SK-N-SH treated with all-trans-retinoic acid at 6 μM for 48 hours (cell line): ENCODE data around the gene KRT6B.

ENCODE experiments used
- ATAC-seq: fragments of 200-7000 bp; cut with Tn5 transposase; 3 replicates; pipeline ENCODE4 v1.9.1; 2020; ENCODE audit warnings: mild to moderate bottlenecking, moderate library complexity
- ARNTL ChIP-seq: fragments of 450-650 bp; formaldehyde crosslinking; IDR thresholded peaks from 2 replicates; pipeline ENCODE4 v1.5.0; 2020; ENCODE audit warnings: low read depth, mild to moderate bottlenecking, moderate library complexity, borderline replicate concordance
- BACH2 ChIP-seq: fragments of 250-450 bp; sonication (Bioruptor Pico); IDR thresholded peaks from 2 replicates; pipeline ENCODE4 v1.9.0; 2021; ENCODE audit warnings: mild to moderate bottlenecking, borderline replicate concordance
- CREB5 ChIP-seq: fragments of 250-450 bp; sonication (Bioruptor Pico); IDR thresholded peaks from 2 replicates; pipeline ENCODE4 v1.5.1; 2020; ENCODE audit warnings: low read depth, mild to moderate bottlenecking, moderate library complexity
- CSRNP3 ChIP-seq: fragments of 250-450 bp; sonication (Bioruptor Pico); IDR thresholded peaks from 2 replicates; pipeline ENCODE4 v1.5.1; 2021; ENCODE audit warnings: mild to moderate bottlenecking, moderate library complexity
- GLIS3 ChIP-seq: fragments of 250-450 bp; sonication (Bioruptor Pico); IDR thresholded peaks from 2 replicates; pipeline ENCODE4 v1.5.0; 2020; ENCODE audit warnings: mild to moderate bottlenecking, moderate library complexity
- ISL1 ChIP-seq: fragments of 250-450 bp; sonication (Bioruptor Pico); IDR thresholded peaks from 2 replicates; pipeline ENCODE4 v2.1.2; 2022; ENCODE audit warnings: mild to moderate bottlenecking, moderate library complexity
- OSR1 ChIP-seq: fragments of 250-450 bp; sonication (Bioruptor Pico); IDR thresholded peaks from 2 replicates; pipeline ENCODE4 v1.8.0; 2022; ENCODE audit warnings: moderate library complexity, mild to moderate bottlenecking, inconsistent platforms
- POU6F1 ChIP-seq: fragments of 250-450 bp; sonication (Bioruptor Pico); IDR thresholded peaks from 2 replicates; pipeline ENCODE4 v1.8.0; 2021; ENCODE audit warnings: low read depth, mild to moderate bottlenecking, moderate library complexity, borderline replicate concordance
- PPARA ChIP-seq: fragments of 250-450 bp; sonication (Bioruptor Pico); IDR thresholded peaks from 2 replicates; pipeline ENCODE4 v1.5.0; 2020; ENCODE audit warnings: mild to moderate bottlenecking, borderline replicate concordance
- SNAI2 ChIP-seq: fragments of 250-450 bp; sonication (Bioruptor Pico); IDR thresholded peaks from 2 replicates; pipeline ENCODE4 v1.5.0; 2020; ENCODE audit warnings: mild to moderate bottlenecking, moderate library complexity
- TOX ChIP-seq: fragments of 250-450 bp; sonication (Bioruptor Pico); IDR thresholded peaks from 2 replicates; pipeline ENCODE4 v1.8.0; 2021; ENCODE audit warnings: mild to moderate bottlenecking, moderate library complexity, borderline replicate concordance
- TSHZ2 ChIP-seq: fragments of 250-450 bp; sonication (Bioruptor Pico); IDR thresholded peaks from 2 replicates; pipeline ENCODE4 v1.5.0; 2020; ENCODE audit warnings: mild to moderate bottlenecking, moderate library complexity
- ZC3H10 ChIP-seq: fragments of 250-450 bp; sonication (Bioruptor Pico); IDR thresholded peaks from 2 replicates; pipeline ENCODE4 v1.5.1; 2021; ENCODE audit warnings: mild to moderate bottlenecking, moderate library complexity
- ZFP3 ChIP-seq: fragments of 250-450 bp; sonication (Bioruptor Pico); IDR thresholded peaks from 2 replicates; pipeline ENCODE4 v1.5.0; 2020; ENCODE audit warnings: mild to moderate bottlenecking, moderate library complexity
- ZFP30 ChIP-seq: fragments of 450-650 bp; formaldehyde crosslinking; IDR thresholded peaks from 2 replicates; pipeline ENCODE4 v1.5.0; 2022; ENCODE audit warnings: mild to moderate bottlenecking, moderate library complexity
- ZNF565 ChIP-seq: fragments of 450-650 bp; formaldehyde crosslinking; conservative IDR thresholded peaks from 2 replicates; pipeline ENCODE4 v1.5.0; 2020; ENCODE audit warnings: low read depth, mild to moderate bottlenecking, moderate library complexity
- ZNF70 ChIP-seq: fragments of 450-650 bp; formaldehyde crosslinking; IDR thresholded peaks from 2 replicates; pipeline ENCODE4 v1.5.0; 2020; ENCODE audit warnings: mild to moderate bottlenecking, moderate library complexity
- TF ChIP-seq, protein P1 (sequence below): fragments of 250-450 bp; sonication (Bioruptor Pico); IDR thresholded peaks from 2 replicates; pipeline ENCODE4 v1.8.0; 2020; ENCODE audit warnings: mild to moderate bottlenecking, moderate library complexity, borderline replicate concordance

The KRT6B gene

GRCh38 chr12:52442600-52443061, 9.3 kb downstream of the KRT6B start:
- TF ChIP-seq PPARA (CRISPR knock-in tag) (no peak), ISL1 (CRISPR knock-in tag) (no peak), TSHZ2 (CRISPR knock-in tag) (no peak)
- TF ChIP-seq, protein P1, sequence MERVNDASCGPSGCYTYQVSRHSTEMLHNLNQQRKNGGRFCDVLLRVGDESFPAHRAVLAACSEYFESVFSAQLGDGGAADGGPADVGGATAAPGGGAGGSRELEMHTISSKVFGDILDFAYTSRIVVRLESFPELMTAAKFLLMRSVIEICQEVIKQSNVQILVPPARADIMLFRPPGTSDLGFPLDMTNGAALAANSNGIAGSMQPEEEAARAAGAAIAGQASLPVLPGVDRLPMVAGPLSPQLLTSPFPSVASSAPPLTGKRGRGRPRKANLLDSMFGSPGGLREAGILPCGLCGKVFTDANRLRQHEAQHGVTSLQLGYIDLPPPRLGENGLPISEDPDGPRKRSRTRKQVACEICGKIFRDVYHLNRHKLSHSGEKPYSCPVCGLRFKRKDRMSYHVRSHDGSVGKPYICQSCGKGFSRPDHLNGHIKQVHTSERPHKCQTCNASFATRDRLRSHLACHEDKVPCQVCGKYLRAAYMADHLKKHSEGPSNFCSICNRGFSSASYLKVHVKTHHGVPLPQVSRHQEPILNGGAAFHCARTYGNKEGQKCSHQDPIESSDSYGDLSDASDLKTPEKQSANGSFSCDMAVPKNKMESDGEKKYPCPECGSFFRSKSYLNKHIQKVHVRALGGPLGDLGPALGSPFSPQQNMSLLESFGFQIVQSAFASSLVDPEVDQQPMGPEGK, result no peak
- TF ChIP-seq, all 23 proteins: peak for 0
- ATAC-seq, result no peak

DNA sequence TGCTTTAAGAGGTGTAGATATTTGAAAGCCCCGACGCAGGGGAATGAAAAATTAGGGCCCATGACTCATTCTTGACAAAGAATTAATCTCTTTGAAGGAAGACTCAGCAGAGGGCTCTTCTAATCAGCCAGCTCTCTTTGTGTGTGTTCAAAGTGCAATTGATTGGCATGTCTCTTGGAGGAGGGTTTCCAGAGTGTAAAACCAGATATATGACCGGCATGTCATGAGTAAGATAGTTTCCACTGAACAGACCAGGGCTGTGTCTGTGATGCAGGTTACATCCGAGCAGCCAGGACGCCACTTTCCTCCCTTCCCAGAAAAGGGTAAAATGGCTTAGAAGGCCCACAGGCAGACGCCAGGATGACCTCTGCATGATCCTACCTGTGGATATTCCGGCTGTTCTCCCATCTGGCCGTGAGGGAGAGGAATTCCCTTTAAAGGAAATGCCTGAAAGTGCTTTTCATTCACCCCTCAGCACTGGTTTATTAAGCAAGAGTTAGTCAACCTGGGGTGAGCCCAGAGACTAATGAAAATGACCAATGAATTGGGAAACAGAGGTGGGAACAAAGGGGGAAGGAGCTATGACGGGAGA, 10.5 kb downstream of the KRT6B start:
- no peak for ATAC-seq
- TF ChIP-seq ZC3H10 (CRISPR knock-in tag) (no peak), TOX (CRISPR knock-in tag) (no peak), POU6F1 (CRISPR knock-in tag) (no peak), CREB5 (CRISPR knock-in tag) (no peak), SNAI2 (CRISPR knock-in tag) (no peak), GLIS3 (CRISPR knock-in tag) (no peak), BACH2 (no peak), ZNF70 (CRISPR knock-in tag) (no peak), ZFP3 (CRISPR knock-in tag) (no peak), ZNF565 (CRISPR knock-in tag) (no peak), PPARA (CRISPR knock-in tag) (no peak), ARNTL (CRISPR knock-in tag) (no peak), TSHZ2 (CRISPR knock-in tag) (no peak), OSR1 (CRISPR knock-in tag) (no peak), CSRNP3 (CRISPR knock-in tag) (no peak), ZFP30 (CRISPR knock-in tag) (no peak)
- TF ChIP-seq, protein P1, result no peak
